Limb (tissue), 2 donors: Measurements from ENCODE around the gene BRIP1.

Experiments used
- DNase-seq, 2 donors: peaks; one replicate each; pipeline ENCODE4 v3.0.0-alpha.2; 2016; ENCODE audit errors: extremely low spot score in 2 of 2

Gene BRIP1

GRCh38 chr17:61635913-61636432 lies 227.4 kb downstream of the BRIP1 start:
- no peak for DNase-seq

- DNase-seq, result no peak
These were observed 228.3 kb downstream of the BRIP1 start for GRCh38 chr17:61634942-61635538.

- no peak for DNase-seq
These were observed 229.3 kb downstream of the BRIP1 start for GRCh38 chr17:61634011-61634539.

- DNase-seq, result no peak
These were observed 230.5 kb downstream of the BRIP1 start for GRCh38 chr17:61632826-61633225.

GRCh38 chr17:61631800-61632199 lies 231.5 kb downstream of the BRIP1 start:
- no peak for DNase-seq
